GM21381 (cell line): ENCODE data around the gene TMCO5A.

Source experiments
- ATAC-seq: cut with Tn5 transposase; IDR thresholded peaks from one replicate; pipeline ENCODE4 v1.9.1; 2021; ENCODE audit warnings: mild to moderate bottlenecking, moderate library complexity; ENCODE audit not compliant: unreplicated experiment

The TMCO5A gene

DNA sequence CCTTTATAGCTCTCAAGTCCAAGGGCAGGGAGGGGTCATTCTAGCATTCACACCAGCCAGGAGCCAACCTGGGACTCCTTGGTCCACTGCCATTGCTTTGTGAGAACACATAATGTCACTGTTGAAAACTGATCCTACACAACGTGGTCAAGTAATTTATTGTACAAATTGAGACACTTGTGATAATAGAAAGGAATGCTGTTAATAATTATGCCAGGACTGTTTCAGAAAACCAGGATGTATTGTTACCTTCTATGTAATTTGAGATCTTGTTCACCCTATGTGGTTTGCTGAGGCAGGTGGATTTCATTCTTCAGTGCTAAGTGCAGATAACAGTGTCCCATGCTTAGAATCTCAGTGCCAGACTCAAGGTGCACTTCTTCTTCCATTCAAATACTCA, 33.3 kb downstream of the TMCO5A start:
- ATAC-seq, result no peak

GRCh38 chr15:37973856-37974255, 39.4 kb downstream of the TMCO5A start:
- no peak for ATAC-seq

GRCh38 chr15:37978231-37978630, 43.8 kb downstream of the TMCO5A start:
- ATAC-seq, result no peak

GRCh38 chr15:37979671-37980409, 45.4 kb downstream of the TMCO5A start:
- no peak for ATAC-seq

- ATAC-seq, result no peak
Observed at GRCh38 chr15:37981201-37981600, 46.8 kb downstream of the TMCO5A start.

DNA sequence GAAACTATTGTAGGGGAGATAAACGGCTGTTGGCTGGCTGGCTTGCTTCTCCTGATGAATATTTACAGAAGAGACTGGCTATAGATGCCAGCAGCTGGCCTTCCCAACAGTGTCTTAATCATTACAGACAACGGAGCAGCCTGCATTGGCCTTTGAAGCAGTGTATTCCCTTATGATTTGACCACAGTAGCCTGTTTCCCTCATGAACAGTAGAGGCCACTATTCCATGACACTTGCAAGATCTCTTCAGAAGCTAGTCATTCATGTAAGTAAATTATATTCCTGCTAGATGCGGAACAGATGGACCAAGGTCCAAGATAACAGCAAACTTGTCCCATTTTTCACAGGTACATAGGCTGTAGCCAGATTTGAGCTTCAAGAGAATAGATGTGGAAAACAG, 47.3 kb downstream of the TMCO5A start:
- ATAC-seq, result no peak

GRCh38 chr15:37984368-37984767, 49.9 kb downstream of the TMCO5A start:
- ATAC-seq, result no peak

DNA sequence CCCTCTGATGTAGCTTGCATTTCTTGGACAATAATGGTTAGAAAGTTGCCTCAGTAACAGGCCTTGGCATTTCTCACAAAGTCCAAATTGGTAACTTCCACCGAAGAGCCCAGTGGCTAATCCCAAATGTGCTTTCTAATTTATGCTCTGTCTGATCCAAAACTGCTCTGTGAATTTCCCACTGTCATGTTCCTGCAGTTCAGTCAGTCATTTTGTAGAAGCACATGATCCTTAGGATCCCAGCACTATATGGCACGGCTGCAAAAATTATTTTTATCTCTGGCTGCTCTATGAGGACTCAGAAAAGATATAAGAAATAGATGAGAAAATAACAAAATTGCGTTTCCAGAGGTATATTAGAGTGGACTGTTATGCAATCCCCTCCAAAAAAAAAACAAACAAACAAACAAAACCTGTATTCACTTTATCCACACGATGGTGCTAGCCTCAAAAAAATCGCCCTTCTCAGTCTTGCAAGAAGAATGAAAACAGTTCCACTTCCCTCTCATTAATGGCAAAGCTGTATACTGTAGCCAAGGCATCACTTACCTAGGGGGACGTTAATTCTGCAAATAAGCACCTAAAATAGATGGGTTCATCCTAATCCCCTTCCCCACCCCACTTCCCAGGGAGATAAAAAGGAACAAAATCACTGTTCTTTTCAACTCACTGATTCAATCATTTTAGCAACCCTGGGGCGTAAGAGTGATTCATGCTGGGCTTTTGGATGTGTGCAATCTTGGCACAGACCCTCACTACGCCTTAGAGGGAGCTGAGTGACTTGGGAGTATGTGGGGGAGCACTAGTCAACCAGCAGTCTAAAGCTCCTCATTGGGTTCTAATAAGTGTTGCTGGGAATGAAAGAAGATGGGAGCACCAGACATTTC, 61.3 kb downstream of the TMCO5A start:
- no peak for ATAC-seq
